ENCODE measurements around the gene TRMT11.

GRCh38 chr6:125985979-125986300, 400 bp upstream of the TRMT11 start:
- TF ChIP-seq CTCF (IDR thresholded peaks at IDR 0.05 in 8 of 11, conservative IDR thresholded peaks at IDR 0.05 in 3 of 11): no peak
- TF ChIP-seq POLR2A (IDR thresholded peaks at IDR 0.05): no peak
- no peak for TF ChIP-seq POLR2AphosphoS5 (IDR thresholded peaks at IDR 0.05)

Measured in spleen (tissue), 7 donors.